OCI-LY3 (cell line): Measurements from ENCODE around the gene THRB.

Experiments used
- H2AFZ ChIP-seq: fragments of 200-600, 300-600 bp; shearing (Covaris generic); 2 replicates; pipeline ENCODE4 v1.6.0; 2014; ENCODE audit warnings: antibody characterized with exemption, low read depth, low read length
- H3K27ac ChIP-seq: fragments of 200-600, 300-600 bp; sonication (generic); 2 replicates; pipeline ENCODE4 v1.5.1; 2014; ENCODE audit warnings: mild to moderate bottlenecking, low read length, moderate library complexity, mixed read lengths
- H3K27me3 ChIP-seq: fragments of 200-600, 300-600 bp; sonication (generic); 2 replicates; pipeline ENCODE4 v1.6.1; 2014; ENCODE audit warnings: low read depth, low read length, mixed read lengths
- H3K36me3 ChIP-seq: fragments of 200-600, 300-600 bp; sonication (generic); replicated peaks from 2 replicates; pipeline ENCODE3; 2014; ENCODE audit warnings: low read depth, low read length, mixed read lengths
- H3K4me1 ChIP-seq: fragments of 300-600, 200-600 bp; sonication (generic); 2 replicates; pipeline ENCODE4 v1.6.1; 2014; ENCODE audit warnings: low read length, mixed read lengths
- H3K4me2 ChIP-seq: fragments of 200-600, 300-600 bp; sonication (generic); 2 replicates; pipeline ENCODE4 v1.6.1; 2014; ENCODE audit warnings: low read length, mixed read lengths
- H3K4me3 ChIP-seq: fragments of 300-600, 200-600 bp; sonication (generic); 2 replicates; pipeline ENCODE4 v1.5.1; 2014; ENCODE audit warnings: antibody characterized with exemption, mild to moderate bottlenecking, low read length, moderate library complexity
- H3K79me2 ChIP-seq: fragments of 300-600, 200-600 bp; shearing (Covaris generic); 2 replicates; pipeline ENCODE4 v1.6.1; 2014; ENCODE audit warnings: mild to moderate bottlenecking, low read length, mixed read lengths
- H3K9ac ChIP-seq: fragments of 300-600, 200-600 bp; shearing (Covaris generic); 2 replicates; pipeline ENCODE4 v1.6.0; 2014; ENCODE audit warnings: mild to moderate bottlenecking, low read length, moderate library complexity
- H3K9me3 ChIP-seq: fragments of 200-600, 300-600 bp; shearing (Covaris generic); 2 replicates; pipeline ENCODE4 v1.6.1; 2014; ENCODE audit warnings: low read length, mixed read lengths; ENCODE audit not compliant: insufficient read depth
- H4K20me1 ChIP-seq: fragments of 200-600, 300-600 bp; sonication (generic); 2 replicates; pipeline ENCODE4 v1.6.1; 2016; ENCODE audit warnings: low read length, mixed read lengths; ENCODE audit not compliant: insufficient read depth
- CTCF ChIP-seq: fragments of 200-600, 300-600 bp; sonication (generic); IDR thresholded peaks from 2 replicates; pipeline ENCODE4 v1.5.1; 2014; ENCODE audit warnings: antibody characterized with exemption, low read length, low read depth
- EZH2phosphoT487 ChIP-seq: fragments of 200-600 bp; shearing (Covaris generic); IDR thresholded peaks from 2 replicates; pipeline ENCODE4 v1.6.1; 2018; ENCODE audit warnings: antibody characterized with exemption, mixed run types, low read depth

THRB gene

GRCh38 chr3:24370352-24371090 lies 124.1 kb downstream of the THRB start:
- no peak overlapping the region for H2AFZ ChIP-seq
- H3K9ac ChIP-seq, result no peak overlapping the region
- no peak overlapping the region for H3K4me3 ChIP-seq
- no peaks in the 10 kb centered on the region for H3K36me3 ChIP-seq
- H3K4me1 ChIP-seq, result no peaks in the 10 kb centered on the region
- H3K4me2 ChIP-seq, result no peak overlapping the region
- no peaks in the 10 kb centered on the region for H3K9me3 ChIP-seq
- TF ChIP-seq CTCF (no peak), EZH2phosphoT487 (no peak)
- no peaks in the 10 kb centered on the region for H4K20me1 ChIP-seq
- no peaks in the 10 kb centered on the region for H3K27me3 ChIP-seq
- H3K27ac ChIP-seq, result no peak overlapping the region
- H3K79me2 ChIP-seq, result no peaks in the 10 kb centered on the region

GRCh38 chr3:24368605-24369004 lies 126.0 kb downstream of the THRB start:
- no peaks in the 10 kb centered on the region for H3K4me1 ChIP-seq
- H3K9ac ChIP-seq, result no peak overlapping the region
- H3K9me3 ChIP-seq, result no peaks in the 10 kb centered on the region
- H3K79me2 ChIP-seq, result no peaks in the 10 kb centered on the region
- no peak overlapping the region for H2AFZ ChIP-seq
- no peak for TF ChIP-seq EZH2phosphoT487
- TF ChIP-seq CTCF, result no peak
- H3K27ac ChIP-seq, result no peak overlapping the region
- no peak overlapping the region for H3K4me3 ChIP-seq
- no peak overlapping the region for H3K4me2 ChIP-seq
- H3K27me3 ChIP-seq, result no peaks in the 10 kb centered on the region
- H3K36me3 ChIP-seq, result no peaks in the 10 kb centered on the region
- H4K20me1 ChIP-seq, result no peaks in the 10 kb centered on the region

- no peaks in the 10 kb centered on the region for H3K27me3 ChIP-seq
- TF ChIP-seq EZH2phosphoT487, result no peak
- no peak for TF ChIP-seq CTCF
- H3K36me3 ChIP-seq, result no peaks in the 10 kb centered on the region
- no peak overlapping the region for H3K4me3 ChIP-seq
- H3K4me2 ChIP-seq, result no peak overlapping the region
- no peak overlapping the region for H3K9ac ChIP-seq
- H3K4me1 ChIP-seq, result no peaks in the 10 kb centered on the region
- no peak overlapping the region for H3K27ac ChIP-seq
- no peak overlapping the region for H2AFZ ChIP-seq
- no peaks in the 10 kb centered on the region for H4K20me1 ChIP-seq
- no peaks in the 10 kb centered on the region for H3K79me2 ChIP-seq
- no peaks in the 10 kb centered on the region for H3K9me3 ChIP-seq
Observed at GRCh38 chr3:24367664-24368264, 126.9 kb downstream of the THRB start.

GRCh38 chr3:24367216-24367615 lies 127.4 kb downstream of the THRB start:
- Histone ChIP-seq H3K27ac (no peak overlapping the region), H3K27me3 (no peaks in the 10 kb centered on the region), H3K4me1 (no peaks in the 10 kb centered on the region), H3K4me2 (no peak overlapping the region), H4K20me1 (no peaks in the 10 kb centered on the region), H3K4me3 (no peak overlapping the region), H2AFZ (no peak overlapping the region), H3K9me3 (no peaks in the 10 kb centered on the region), H3K36me3 (no peaks in the 10 kb centered on the region), H3K9ac (no peak overlapping the region), H3K79me2 (no peaks in the 10 kb centered on the region)
- TF ChIP-seq EZH2phosphoT487, result no peak
- no peak for TF ChIP-seq CTCF
